Body of pancreas (tissue), 4 donors: ENCODE data around the gene APMAP. TPM values are rescaled to one million over a fixed set of nuclear protein-coding genes. Genes with fewer than 3 reads are reported as not detected.

Source experiments
- ATAC-seq: fragments of 150-250 bp; one replicate; pipeline ENCODE4 v1.9.1; 2016
- DNase-seq, 4 donors: peaks; one replicate each; pipeline ENCODE4 v3.0.0-alpha.2; 2019
- H3K27ac ChIP-seq, 4 donors: fragments of 200-600 bp; sonication (generic); 1 replicate in 3 of 4; 2 replicates in 1 of 4; pipeline versions ENCODE4 v1.5.1 to v1.6.1; 2016 to 2019; ENCODE audit warnings: mild to moderate bottlenecking in 1 of 4, mixed read lengths in 1 of 4, moderate library complexity in 1 of 4
- H3K27me3 ChIP-seq, 2 donors: fragments of 200-600 bp; sonication (generic); one replicate each; pipeline ENCODE4 v1.6.0; 2016; ENCODE audit warnings: mild to moderate bottlenecking in 1 of 2
- H3K36me3 ChIP-seq, 2 donors: fragments of 200-600 bp; sonication (generic); replicated peaks in 1 of 2; 2 replicates each; pipeline ENCODE4 v1.5.1; 2016; ENCODE audit warnings: low read depth in 2 of 2; ENCODE audit not compliant: insufficient read depth in 1 of 2
- H3K4me1 ChIP-seq: fragments of 200-600 bp; sonication (generic); one replicate; pipeline ENCODE4 v1.6.0; 2016
- H3K4me3 ChIP-seq, 2 donors: fragments of 200-600 bp; sonication (generic); 1 replicate in 1 of 2; 2 replicates in 1 of 2; pipeline ENCODE4 v1.5.1; 2016 to 2019
- H3K9me3 ChIP-seq, 3 donors: fragments of 200-600 bp; sonication (generic); 1 replicate in 2 of 3; 2 replicates in 1 of 3; pipeline ENCODE4 v1.5.1; 2016
- POLR2A ChIP-seq, 3 donors: fragments of 450-650 bp; IDR thresholded peaks; one replicate each; pipeline ENCODE4 v1.6.1; 2016; ENCODE audit warnings: antibody characterized with exemption in 3 of 3, mild to moderate bottlenecking in 2 of 3
- WGBS, 2 donors: methylation state at CpG; one replicate each; pipeline ENCODE4 v1.1.5; 2017; 5-methylcytosine and 5-hydroxymethylcytosine counted together
- intact Hi-C: fragments of 100-400 bp; cut with DNase I; formaldehyde crosslinking; loops from one replicate; pipeline ENCODE4 v1.15.1; 2023
- total RNA-seq, 2 donors: library from RNA; depleted of rRNA; stranded (reverse); fragments of >200 nt; gene quantifications; one replicate each; pipeline ENCODE4 v1.1.0, GENCODE V29; 2016
- TF ChIP-seq, protein P1 (sequence below), 7 experiments: fragments of 450-650 bp in 4 of 7; fragments of 200-600 bp in 3 of 7; sonication (generic) in 3 of 7; IDR thresholded peaks; one replicate each; pipeline ENCODE4 v1.5.1; 2016 to 2019; ENCODE audit warnings: antibody characterized with exemption in 7 of 7

The APMAP gene
- total RNA-seq, 2 donors from 2014 or later: 38.9 to 51.4 TPM

DNA sequence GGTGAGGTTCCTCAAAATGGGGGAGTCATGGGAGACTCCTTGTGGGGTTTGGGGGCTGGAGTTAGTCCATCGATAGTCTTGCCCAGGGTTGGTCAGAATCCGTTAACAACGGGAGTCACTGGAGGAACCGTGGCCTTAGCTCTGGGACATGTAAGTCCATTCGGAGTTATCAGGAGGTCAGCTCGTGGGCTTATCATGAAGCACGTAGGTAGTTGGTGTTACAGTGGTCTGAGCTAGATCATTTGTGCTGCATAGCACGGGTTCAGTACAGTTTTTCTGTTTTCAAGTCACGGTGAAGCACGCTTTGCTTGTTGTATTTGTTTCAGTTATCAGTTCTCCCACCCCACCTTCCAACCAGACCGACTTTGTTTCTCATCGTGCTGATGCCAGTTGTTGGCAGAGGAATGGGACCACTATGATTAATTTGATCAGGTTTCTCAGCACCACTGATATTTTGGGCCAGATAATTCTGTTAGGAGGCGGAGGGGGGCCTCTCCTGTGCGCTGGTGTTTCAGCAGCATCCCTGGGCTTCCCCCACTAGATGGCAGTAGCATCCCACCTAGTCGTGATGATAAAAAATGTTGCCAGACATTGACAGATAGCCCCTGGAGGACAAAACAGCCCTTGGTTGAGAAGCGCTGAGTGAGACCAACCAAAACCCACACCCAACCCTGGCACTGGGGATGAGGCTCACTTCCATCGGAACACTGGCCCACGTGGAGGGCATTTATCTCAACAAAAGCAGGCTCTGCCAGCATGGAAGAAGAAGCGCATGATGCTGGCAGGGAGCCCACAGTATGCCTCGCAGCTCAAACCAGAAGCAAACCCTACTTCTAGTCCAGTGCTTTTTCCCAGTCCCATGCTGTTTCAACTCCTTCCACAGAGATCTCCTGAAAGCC lies 2.2 kb upstream of the APMAP start:
- Histone ChIP-seq H3K27ac (peak overlapping the region in 2 of 4 donors; percentile 95 to 96), H3K4me3 (no peak overlapping the region), H3K27me3 (no peaks in the 10 kb centered on the region), H3K36me3 (no peaks in the 10 kb centered on the region), H3K4me1 (peaks cover 52% of the 10 kb centered on the region), H3K9me3 (no peaks in the 10 kb centered on the region)
- intact Hi-C loops: loop anchor here (5.0 to 10.0 kb wide), 2 partner anchors 68 to 200 kb away; partner anchors contain the start of gene ENTPD6
- WGBS, 2 donors: 26 to 27% methylated on average over 19 to 20 of the region's 20 CpGs
- ATAC-seq (peak; percentile 49), DNase-seq (peak; percentile 83 to 89 (median 85))
- TF ChIP-seq POLR2A (IDR thresholded peaks at IDR 0.05): no peak
- TF ChIP-seq, protein P1, sequence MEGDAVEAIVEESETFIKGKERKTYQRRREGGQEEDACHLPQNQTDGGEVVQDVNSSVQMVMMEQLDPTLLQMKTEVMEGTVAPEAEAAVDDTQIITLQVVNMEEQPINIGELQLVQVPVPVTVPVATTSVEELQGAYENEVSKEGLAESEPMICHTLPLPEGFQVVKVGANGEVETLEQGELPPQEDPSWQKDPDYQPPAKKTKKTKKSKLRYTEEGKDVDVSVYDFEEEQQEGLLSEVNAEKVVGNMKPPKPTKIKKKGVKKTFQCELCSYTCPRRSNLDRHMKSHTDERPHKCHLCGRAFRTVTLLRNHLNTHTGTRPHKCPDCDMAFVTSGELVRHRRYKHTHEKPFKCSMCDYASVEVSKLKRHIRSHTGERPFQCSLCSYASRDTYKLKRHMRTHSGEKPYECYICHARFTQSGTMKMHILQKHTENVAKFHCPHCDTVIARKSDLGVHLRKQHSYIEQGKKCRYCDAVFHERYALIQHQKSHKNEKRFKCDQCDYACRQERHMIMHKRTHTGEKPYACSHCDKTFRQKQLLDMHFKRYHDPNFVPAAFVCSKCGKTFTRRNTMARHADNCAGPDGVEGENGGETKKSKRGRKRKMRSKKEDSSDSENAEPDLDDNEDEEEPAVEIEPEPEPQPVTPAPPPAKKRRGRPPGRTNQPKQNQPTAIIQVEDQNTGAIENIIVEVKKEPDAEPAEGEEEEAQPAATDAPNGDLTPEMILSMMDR (IDR thresholded peaks at IDR 0.05): peak; percentile 76 to 97 (median 95)

- no peak for DNase-seq
- Histone ChIP-seq H3K4me3 (no peak overlapping the region), H3K4me1 (peaks cover 46% of the 10 kb centered on the region), H3K27me3 (no peaks in the 10 kb centered on the region), H3K27ac (peak overlapping the region in 3 of 4 donors; percentile 83 to 96 (median 95)), H3K9me3 (no peaks in the 10 kb centered on the region), H3K36me3 (no peaks in the 10 kb centered on the region)
- no peak for TF ChIP-seq POLR2A (IDR thresholded peaks at IDR 0.05)
- TF ChIP-seq, protein P1 (IDR thresholded peaks at IDR 0.05): no peak
- intact Hi-C loops: loop anchor here (10.0 kb wide), 1 partner anchor 201 kb away; the partner anchor contains the start of gene ENTPD6
- ATAC-seq: no peak
- WGBS, 2 donors: 58 to 81% methylated on average over 1 of the region's 1 CpG
Measured at GRCh38 chr20:24994186-24994465, 1.6 kb upstream of the APMAP start.

GRCh38 chr20:24993337-24994185 lies 1.0 kb upstream of the APMAP start:
- H3K4me3 ChIP-seq: no peak overlapping the region
- no peaks in the 10 kb centered on the region for H3K36me3 ChIP-seq
- no peak for DNase-seq
- peaks cover 41% of the 10 kb centered on the region for H3K4me1 ChIP-seq
- peak; percentile 37 for ATAC-seq
- TF ChIP-seq, protein P1 (IDR thresholded peaks at IDR 0.05): peak; percentile 35 to 77 (median 65)
- TF ChIP-seq POLR2A (IDR thresholded peaks at IDR 0.05): no peak
- H3K27ac ChIP-seq: peak overlapping the region; percentile 83 to 96 (median 92)
- intact Hi-C loops: loop anchor here (10.0 kb wide), 1 partner anchor 201 kb away; the partner anchor contains the start of gene ENTPD6
- 12 to 16% methylated on average over 9 of the region's 9 CpGs for WGBS, 2 donors
- no peaks in the 10 kb centered on the region for H3K27me3 ChIP-seq
- no peaks in the 10 kb centered on the region for H3K9me3 ChIP-seq

DNA sequence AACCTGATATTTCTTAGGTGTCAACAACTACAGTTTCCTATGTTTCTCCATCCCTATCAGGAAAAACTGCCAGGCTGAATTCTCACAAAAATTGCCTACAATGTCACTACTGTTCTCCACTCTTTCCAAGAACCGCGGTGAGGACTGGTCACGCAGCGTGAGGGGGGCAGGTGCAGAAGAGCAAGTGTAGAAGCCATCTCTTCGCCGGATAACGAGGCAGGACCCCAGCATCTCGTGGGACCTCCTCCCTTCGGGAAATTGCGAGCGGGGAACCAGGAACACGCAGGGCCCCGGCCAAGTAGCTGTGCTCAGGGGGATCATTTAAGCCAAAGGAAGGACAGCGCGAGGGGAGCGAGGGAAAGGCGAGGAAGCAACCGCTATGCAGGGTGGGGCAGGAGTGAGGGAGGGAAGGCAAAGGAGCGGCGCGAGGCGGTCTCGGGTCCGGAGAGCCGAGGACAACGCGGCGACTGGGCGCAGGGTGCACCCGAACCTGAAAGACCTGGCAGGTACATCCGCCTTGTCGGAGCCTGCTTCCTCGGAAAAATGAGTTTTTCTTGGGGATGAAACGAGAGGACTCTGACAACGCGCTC lies 559 bp downstream of the APMAP start:
- intact Hi-C loops: loop anchor here (10.0 kb wide), 1 partner anchor 203 kb away; the partner anchor contains the start of gene ENTPD6
- H3K27ac ChIP-seq: peak overlapping the region; percentile 83 to 96 (median 92)
- TF ChIP-seq, protein P1 (IDR thresholded peaks at IDR 0.05): no peak
- TF ChIP-seq POLR2A (IDR thresholded peaks at IDR 0.05): no peak
- H3K9me3 ChIP-seq: no peaks in the 10 kb centered on the region
- no peaks in the 10 kb centered on the region for H3K27me3 ChIP-seq
- 0% methylated on average over 22 to 36 of the region's 36 CpGs for WGBS, 2 donors
- ATAC-seq (peak; percentile 19), DNase-seq (peak in 2 of 4 donors; percentile 27 to 31)
- H3K36me3 ChIP-seq: no peaks in the 10 kb centered on the region
- H3K4me1 ChIP-seq: peaks cover 36% of the 10 kb centered on the region
- peak overlapping the region; percentile 50 to 79 for H3K4me3 ChIP-seq
